ENCODE data around the gene SERTM1.

Gene SERTM1

GRCh38 chr13:36709136-36709890 is 35.5 kb downstream of the SERTM1 start:
- no peak for DNase-seq (ENCODE audit: extremely low spot score, insufficient read length, low read depth)

GRCh38 chr13:36710396-36710795 is 36.6 kb downstream of the SERTM1 start:
- FAIRE-seq (no peak), DNase-seq (ENCODE audit: extremely low spot score, insufficient read length, low read depth) (no peak)

More at GRCh38 chr13:36709136-36709890, 35.5 kb downstream of the SERTM1 start:
- no peak for FAIRE-seq

GRCh38 chr13:36712290-36712689 is 38.5 kb downstream of the SERTM1 start:
- DNase-seq (ENCODE audit: extremely low spot score, insufficient read length, low read depth): no peak
- FAIRE-seq: no peak

- FAIRE-seq: no peak
- DNase-seq (ENCODE audit: extremely low spot score, insufficient read length, low read depth): no peak
Measured at GRCh38 chr13:36712770-36713169, 39.0 kb downstream of the SERTM1 start.

GRCh38 chr13:36713887-36714286 is 40.1 kb downstream of the SERTM1 start:
- no peak for DNase-seq (ENCODE audit: extremely low spot score, insufficient read length, low read depth)

GRCh38 chr13:36715841-36716240 is 42.0 kb downstream of the SERTM1 start:
- FAIRE-seq: no peak
- no peak for DNase-seq (ENCODE audit: extremely low spot score, insufficient read length, low read depth)

More at GRCh38 chr13:36713887-36714286, 40.1 kb downstream of the SERTM1 start:
- no peak for FAIRE-seq

- FAIRE-seq (no peak), DNase-seq (ENCODE audit: extremely low spot score, insufficient read length, low read depth) (no peak)
Measured at GRCh38 chr13:36717017-36717416, 43.2 kb downstream of the SERTM1 start.

GRCh38 chr13:36717966-36718545 is 44.2 kb downstream of the SERTM1 start:
- FAIRE-seq (no peak), DNase-seq (ENCODE audit: extremely low spot score, insufficient read length, low read depth) (no peak)

- DNase-seq (ENCODE audit: extremely low spot score, insufficient read length, low read depth) (no peak), FAIRE-seq (no peak)
Measured at GRCh38 chr13:36718686-36719085, 44.9 kb downstream of the SERTM1 start.

GRCh38 chr13:36724141-36724540 is 50.3 kb downstream of the SERTM1 start:
- no peak for DNase-seq (ENCODE audit: extremely low spot score, insufficient read length, low read depth)
- no peak for FAIRE-seq

- no peak for FAIRE-seq
- no peak for DNase-seq (ENCODE audit: extremely low spot score, insufficient read length, low read depth)
Measured at GRCh38 chr13:36725936-36726335, 52.1 kb downstream of the SERTM1 start.

- FAIRE-seq (no peak), DNase-seq (ENCODE audit: extremely low spot score, insufficient read length, low read depth) (no peak)
Measured at GRCh38 chr13:36728006-36728405, 54.2 kb downstream of the SERTM1 start.

GRCh38 chr13:36736119-36736726 is 62.4 kb downstream of the SERTM1 start:
- FAIRE-seq (peak; percentile 39), DNase-seq (ENCODE audit: extremely low spot score, insufficient read length, low read depth) (no peak)

GRCh38 chr13:36737524-36738083 is 63.8 kb downstream of the SERTM1 start:
- no peak for FAIRE-seq
- no peak for DNase-seq (ENCODE audit: extremely low spot score, insufficient read length, low read depth)

GRCh38 chr13:36745436-36745835 is 71.6 kb downstream of the SERTM1 start:
- FAIRE-seq (no peak), DNase-seq (ENCODE audit: extremely low spot score, insufficient read length, low read depth) (no peak)

GRCh38 chr13:36746051-36746450 is 72.2 kb downstream of the SERTM1 start:
- no peak for FAIRE-seq

More at GRCh38 chr13:36746051-36746450, 72.2 kb downstream of the SERTM1 start:
- DNase-seq (ENCODE audit: extremely low spot score, insufficient read length, low read depth): no peak
